Spleen (tissue), 7 donors: ENCODE results near the gene AP3B1.

Experiments used
- CTCF ChIP-seq, 11 experiments: fragments of 200-600 bp in 7 of 11; fragments of 450-650 bp in 4 of 11; sonication (generic) in 4 of 11; IDR thresholded peaks in 8 of 11; conservative IDR thresholded peaks in 3 of 11; 1 replicate in 7 of 11; 2 replicates in 4 of 11; pipeline versions ENCODE4 v1.4.0 to v1.8.0; 2016 to 2021; ENCODE audit warnings: antibody characterized with exemption in 11 of 11, inconsistent platforms in 4 of 11, mild to moderate bottlenecking in 1 of 11
- POLR2A ChIP-seq, 3 donors: fragments of 450-650 bp; IDR thresholded peaks; one replicate each; pipeline ENCODE4 v1.5.1; 2017; ENCODE audit warnings: antibody characterized with exemption in 3 of 3, mild to moderate bottlenecking in 1 of 3
- POLR2AphosphoS5 ChIP-seq, 3 donors: sonication (generic); formaldehyde crosslinking; IDR thresholded peaks; one replicate each; pipeline ENCODE4 v1.5.1; 2017; ENCODE audit warnings: antibody characterized with exemption in 3 of 3
- donor health status: DM: no; HTN: no; CAD: no; lungs with moderate emphysema.
- donor health status: DM: no; HTN: no; CAD: no.
- donor health status: DM: no; HTN: no; CAD: no.

DNA sequence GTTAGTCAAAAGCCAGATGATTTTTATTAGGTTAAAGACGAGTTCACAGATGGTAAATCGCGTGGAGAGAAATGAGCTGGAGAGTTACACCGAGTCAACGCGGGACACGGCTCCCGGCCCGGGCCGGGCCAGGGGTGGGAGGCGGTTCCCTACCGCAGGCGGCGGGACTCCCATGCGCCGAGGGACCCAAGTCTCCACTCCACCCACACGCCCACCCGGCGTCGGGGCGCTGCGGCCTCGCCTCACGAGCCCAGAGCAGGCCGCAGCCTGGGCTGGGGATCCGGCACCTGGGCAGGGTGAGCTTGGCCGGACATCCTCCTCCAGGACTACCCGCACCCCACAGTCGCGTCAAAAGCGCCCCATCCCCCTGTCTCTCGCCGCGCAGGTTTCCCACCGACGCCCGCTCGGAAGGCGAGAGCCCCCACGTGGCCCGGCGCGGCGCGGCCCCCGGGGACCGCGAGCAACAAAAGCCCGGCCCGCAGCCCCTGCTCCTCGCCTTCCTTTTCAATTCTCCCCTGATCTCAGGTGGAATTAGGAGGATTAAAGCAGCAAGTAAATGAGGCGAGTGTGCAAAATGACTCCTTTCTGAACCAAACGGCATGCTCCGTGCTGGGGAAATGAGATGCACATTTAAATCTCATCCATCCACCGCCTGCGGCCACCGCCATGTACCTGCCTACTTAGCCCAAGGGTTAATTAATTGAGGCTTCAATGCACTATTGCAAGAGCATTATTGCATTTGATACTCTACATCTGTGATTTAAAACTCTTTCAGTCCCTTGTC is 321.8 kb downstream of the AP3B1 start:
- TF ChIP-seq CTCF (IDR thresholded peaks at IDR 0.05 in 8 of 11, conservative IDR thresholded peaks at IDR 0.05 in 3 of 11) (peak in 4 of 11 experiments; percentile 20 to 36 (median 32)), POLR2A (IDR thresholded peaks at IDR 0.05) (no peak), POLR2AphosphoS5 (IDR thresholded peaks at IDR 0.05) (no peak)
